ENCODE measurements around the gene TFCP2L1.

- TF ChIP-seq CTCF (IDR thresholded peaks at IDR 0.05; ENCODE audit: insufficient read depth, low read length) (no peak), POLR2AphosphoS5 (IDR thresholded peaks at IDR 0.05; ENCODE audit: low read depth) (no peak), REST (IDR thresholded peaks at IDR 0.05; ENCODE audit: insufficient replicate concordance, low read depth) (no peak), GABPA (IDR thresholded peaks at IDR 0.05; ENCODE audit: low read depth) (no peak)
Measured at GRCh38 chr2:121237980-121238665, 46.9 kb downstream of the TFCP2L1 start.
